K562 (cell line): ENCODE results near the gene YBX1. TPM values are rescaled to one million over a fixed set of nuclear protein-coding genes. Genes with fewer than 3 reads are reported as not detected.

Experiments used
- ATAC-seq: fragments of 200-7000 bp; cut with Tn5 transposase; 3 replicates; pipeline ENCODE4 v1.9.1; 2020; ENCODE audit warnings: moderate library complexity
- BruUV-seq: library from RNA; stranded (reverse); fragments of 400-500 nt; replicated peaks from 2 replicates; lab custom pipeline; 2021; lab: Mats Ljungman, UMichigan
- CTCF ChIA-PET: fragments of 300-600 bp; formaldehyde crosslinking; extraction: SDS; loops from one replicate; lab custom pipeline; 2021; ENCODE audit warnings: low intra/inter-chr PET ratio; lab: Yijun Ruan, JAX
- POLR2A ChIA-PET: fragments of 300-600, 350-650 bp; sonication (Branson Sonifier 250); formaldehyde crosslinking; extraction: SDS; loops from one replicate; lab custom pipeline; 2021; ENCODE audit warnings: antibody characterized with exemption, inconsistent platforms; lab: Yijun Ruan, JAX
- DNase-seq, 4 experiments: peaks; one replicate each; pipeline versions ENCODE4 v3.0.0 to v3.0.0-alpha.2; 2011 to 2018; ENCODE audit warnings: low spot score in 3 of 4, mixed read lengths in 3 of 4; ENCODE audit errors: extremely low read depth in 1 of 4
- FAIRE-seq: peaks from 2 replicates; lab custom pipeline; 2011; peaks lifted over from hg19 to GRCh38; lab: Jason Lieb, UNC
- H2AFZ ChIP-seq: 2 replicates; pipeline ENCODE4 v1.6.0; 2011; ENCODE audit warnings: low read depth, low read length, control low read depth, inconsistent platforms
- H3K27ac ChIP-seq: fragments of 200-600 bp; 3 replicates; pipeline ENCODE4 v1.8.0; 2011; ENCODE audit warnings: low read depth, mild to moderate bottlenecking, control low read depth, inconsistent platforms, low read length, moderate library complexity, mixed read lengths; ENCODE audit errors: extremely low read depth
- H3K27me3 ChIP-seq, 2 experiments: fragments of 300-600 bp in 1 of 2; 2 replicates in 1 of 2; 3 replicates in 1 of 2; pipeline versions ENCODE4 v1.6.0 to v1.8.0; 2011; ENCODE audit warnings: inconsistent platforms in 2 of 2, low read length in 2 of 2, mild to moderate bottlenecking in 1 of 2, mixed read lengths in 1 of 2, moderate library complexity in 1 of 2; ENCODE audit not compliant: control insufficient read depth in 2 of 2, insufficient read depth in 2 of 2
- H3K36me3 ChIP-seq: fragments of 300-600 bp; 3 replicates; pipeline ENCODE4 v1.8.0; 2011; ENCODE audit warnings: mild to moderate bottlenecking, low read length, inconsistent platforms; ENCODE audit not compliant: control insufficient read depth, insufficient read depth
- H3K4me1 ChIP-seq, 2 experiments: fragments of 200-600 bp in 1 of 2; replicated peaks in 1 of 2; 2 replicates in 1 of 2; 3 replicates in 1 of 2; pipeline versions ENCODE4 v1.5.1 to v1.8.0; 2011; ENCODE audit warnings: inconsistent platforms in 2 of 2, low read length in 2 of 2, mild to moderate bottlenecking in 1 of 2, mixed read lengths in 1 of 2, moderate library complexity in 1 of 2; ENCODE audit not compliant: control insufficient read depth in 2 of 2, insufficient read depth in 2 of 2
- H3K4me2 ChIP-seq: 2 replicates; pipeline ENCODE4 v1.6.1; 2011; ENCODE audit warnings: low read length, control low read depth, inconsistent platforms, mixed read lengths; ENCODE audit not compliant: insufficient read depth
- H3K4me3 ChIP-seq: fragments of 200-600 bp; sonication (generic), shearing (Covaris generic); 2 replicates; pipeline ENCODE4 v1.5.1; 2016; ENCODE audit warnings: control low read depth, inconsistent platforms
- H3K79me2 ChIP-seq: fragments of 200-600 bp; 3 replicates; pipeline ENCODE4 v1.8.0; 2011; ENCODE audit warnings: low read length, inconsistent platforms; ENCODE audit not compliant: control insufficient read depth, insufficient read depth
- H3K9ac ChIP-seq, 2 experiments: 2 replicates each; pipeline versions ENCODE4 v1.6.0 to v1.6.1; 2011; ENCODE audit warnings: low read depth in 2 of 2, low read length in 2 of 2, control low read depth in 1 of 2, inconsistent platforms in 1 of 2, mild to moderate bottlenecking in 1 of 2, mixed read lengths in 1 of 2; ENCODE audit not compliant: insufficient read depth in 1 of 2
- H3K9me1 ChIP-seq: one replicate; pipeline ENCODE4 v1.6.0; 2011; ENCODE audit warnings: inconsistent platforms, mild to moderate bottlenecking, low read length, moderate library complexity; ENCODE audit not compliant: control insufficient read depth, insufficient read depth
- H3K9me3 ChIP-seq: replicated peaks from 2 replicates; pipeline ENCODE4 v1.5.1; 2011; ENCODE audit warnings: low read depth, low read length, inconsistent platforms; ENCODE audit not compliant: control insufficient read depth, insufficient read depth
- H4K20me1 ChIP-seq: replicated peaks from 2 replicates; pipeline ENCODE4 v1.6.1; 2011; ENCODE audit warnings: low read length, inconsistent platforms, mixed read lengths; ENCODE audit not compliant: control insufficient read depth, insufficient read depth
- ILK ChIP-seq: fragments of 450-650 bp; IDR thresholded peaks from 2 replicates; pipeline ENCODE4 v1.6.1; 2016; ENCODE audit warnings: missing genetic modification characterization, low read depth, mild to moderate bottlenecking, missing compliant biosample characterization, moderate library complexity, borderline replicate concordance
- SRSF3 ChIP-seq: fragments of 200-400 bp; formaldehyde crosslinking; IDR thresholded peaks from 2 replicates; pipeline ENCODE4 v1.6.1; 2016; ENCODE audit warnings: mild to moderate bottlenecking, low read length, moderate library complexity; ENCODE audit not compliant: insufficient read depth
- WGBS: fragments of 100-300 bp; shearing (Covaris generic); methylation state at CpG from one replicate; pipeline ENCODE4 v1.1.6; 2016; ENCODE audit warnings: low coverage, mixed read lengths; ENCODE audit not compliant: insufficient coverage; ENCODE audit errors: missing lambda C conversion rate; 5-methylcytosine and 5-hydroxymethylcytosine counted together
- in situ Hi-C: fragments of 300-500 bp; cut with MboI; formaldehyde crosslinking; loops from 4 replicates; pipeline ENCODE4 v1.15.0; 2018; ENCODE audit warnings: inconsistent platforms, mixed read lengths
- intact Hi-C: fragments of 100-400 bp; cut with micrococcal nuclease; formaldehyde crosslinking; loops from 2 replicates; pipeline ENCODE4 v1.14.2; 2022
- polyA plus RNA-seq, 8 experiments: library from polyadenylated mRNA; depleted of rRNA in 4 of 8; stranded (reverse) in 5 of 8; unstranded in 3 of 8; fragments of >200 nt; fragmentation: Nextera tagmentation in 2 of 8; fragmentation: Illumina TruSeq in 1 of 8; extraction: Ambion mirVana in 2 of 8; extraction: Trizol in 1 of 8; gene quantifications; 2 replicates each; pipeline versions ENCODE4 v1.2.1 to v1.2.3, GENCODE V29; 2011 to 2014; ENCODE audit warnings: inconsistent platforms in 1 of 8, missing spikeins in 1 of 8
- total RNA-seq, 7 experiments: library from RNA; depleted of rRNA in 6 of 7; stranded (reverse); fragments of >200 nt in 6 of 7; fragmentation: Illumina TruSeq in 2 of 7; extraction: Trizol in 2 of 7; gene quantifications; 2 replicates each; pipeline versions ENCODE4 v1.2.1 to v1.2.3, GENCODE V29; 2011 to 2021; ENCODE audit warnings: low replicate concordance in 1 of 7
- TF ChIP-seq, protein P1 (sequence below): fragments of 150-350 bp; IDR thresholded peaks from 2 replicates; pipeline ENCODE4 v1.6.1; 2014; ENCODE audit warnings: low read depth, mild to moderate bottlenecking, low read length, borderline replicate concordance
- TF ChIP-seq, protein P2 (sequence below): fragments of 250-450 bp; sonication (Bioruptor Pico); IDR thresholded peaks from 2 replicates; pipeline ENCODE4 v1.4.0; 2020; ENCODE audit warnings: borderline replicate concordance
- TF ChIP-seq, protein P3 (sequence below): sonication (generic); formaldehyde crosslinking; IDR thresholded peaks from 2 replicates; pipeline ENCODE4 v1.8.0; 2022; ENCODE audit warnings: mild to moderate bottlenecking, missing genetic modification reagents

The YBX1 gene
- total and polyA plus RNA-seq, 9 of the 15 experiments (the other 6 are each of a cell fraction or from before 2014, with no cell fraction given), result 363 to 1,955 (median 1,216) TPM

DNA sequence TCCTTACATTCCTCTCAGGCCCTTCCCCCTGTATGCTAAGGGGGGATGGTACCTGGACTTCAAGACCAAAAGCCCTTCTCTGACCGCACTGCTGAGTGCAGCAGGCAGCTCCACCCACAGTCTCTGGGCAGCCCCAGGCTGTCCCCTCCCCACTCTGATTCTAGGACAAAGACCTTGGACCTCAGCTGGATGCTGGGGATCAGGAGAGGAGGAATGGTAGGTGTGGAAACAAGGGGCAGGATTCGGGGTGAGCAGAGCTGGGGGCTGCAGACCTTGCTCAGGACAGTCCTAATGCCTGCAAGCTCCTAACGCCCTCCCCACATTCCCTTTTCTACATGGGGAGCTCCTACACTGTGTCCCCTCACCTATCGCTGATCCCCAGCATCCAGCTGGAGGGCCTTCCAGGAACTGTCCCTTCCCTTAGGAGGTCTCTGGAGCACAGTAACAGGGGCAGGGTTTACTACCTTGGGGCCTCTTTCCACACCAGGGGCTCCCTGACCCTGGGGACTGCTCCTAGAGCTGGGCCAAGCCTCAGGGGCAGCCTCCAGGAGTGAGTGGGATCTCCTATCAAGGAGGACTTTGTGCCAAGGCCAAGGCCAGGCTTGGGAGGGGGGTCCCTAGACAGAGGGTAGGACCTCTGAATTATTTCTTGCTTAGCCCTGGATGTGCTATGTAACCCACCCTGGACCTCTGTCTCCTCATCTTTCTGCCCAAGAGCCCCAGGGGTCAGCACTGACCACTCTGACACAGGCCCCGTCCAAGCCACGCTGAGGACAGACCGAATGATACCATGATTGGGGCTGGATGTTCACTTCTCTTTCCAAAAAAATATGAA lies 52.2 kb downstream of the YBX1 start:
- no peak overlapping the region for H3K4me3 ChIP-seq
- peaks cover 0 to 30% of the 10 kb centered on the region in 2 experiments; a peak in 3 of 5 replicates for H3K4me1 ChIP-seq
- BruUV-seq, result no TSS peak
- no peak overlapping the region for H3K27ac ChIP-seq
- DNase-seq (no peak), ATAC-seq (peak; percentile 3; the same call in 1 of the 3 replicates)
- no peaks in the 10 kb centered on the region for H3K9me3 ChIP-seq
- ChIA-PET POLR2A (interaction anchor here (0.7 to 1.6 kb wide), 4 partner anchors 32 to 1438 kb away, joined by 3 to 6 read pairs (median 3); partner anchors contain the start of gene YBX1), CTCF (interaction anchor here (0.6 kb wide), 1 partner anchor 176 kb away, joined by 4 read pairs; no protein-coding TSS in a partner anchor)
- in situ Hi-C loops, result loop anchor here (5.0 to 25.0 kb wide), 2 partner anchors 147 to 592 kb away; no protein-coding TSS in a partner anchor
- H3K4me2 ChIP-seq, result no peak overlapping the region
- H3K79me2 ChIP-seq, result no peaks in the 10 kb centered on the region
- H4K20me1 ChIP-seq, result peaks cover 4% of the 10 kb centered on the region; the same call in 1 of the 2 replicates
- H3K9me1 ChIP-seq, result peaks cover 5% of the 10 kb centered on the region
- H3K9ac ChIP-seq, result no peak overlapping the region
- 10% methylated on average over 7 of the region's 7 CpGs for WGBS
- no peak overlapping the region for H2AFZ ChIP-seq
- peaks cover 7 to 39% of the 10 kb centered on the region in 2 experiments; a peak in 4 of 5 replicates for H3K27me3 ChIP-seq
- intact Hi-C loops, result loop anchor here (5.0 to 10.0 kb wide), 3 partner anchors 222 to 590 kb away; no protein-coding TSS in a partner anchor
- no peak for TF ChIP-seq ILK (tag)
- TF ChIP-seq, all 486 proteins: peak for 0
- no peak for FAIRE-seq
- no peaks in the 10 kb centered on the region for H3K36me3 ChIP-seq

DNA sequence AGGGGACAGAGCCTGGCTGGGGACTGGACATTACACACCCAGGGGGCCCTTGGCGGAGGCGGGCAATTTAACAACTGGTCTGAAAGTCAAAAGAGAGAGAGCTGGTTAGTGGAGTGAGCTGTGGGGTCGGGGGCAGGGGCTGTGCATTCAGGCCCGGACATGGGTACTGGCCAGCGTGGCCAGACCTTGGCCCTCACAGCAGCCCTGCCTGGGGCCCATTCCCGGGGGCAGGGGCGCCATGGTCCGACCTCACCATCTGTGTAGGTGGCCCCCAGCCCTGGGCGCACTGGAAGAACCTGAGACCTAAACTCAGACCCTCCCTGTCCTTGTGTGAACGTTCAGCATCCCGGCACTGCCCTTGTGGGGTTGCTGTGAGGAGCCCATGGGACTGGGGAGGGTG lies 52.8 kb downstream of the YBX1 start:
- Histone ChIP-seq H3K27ac (no peak overlapping the region), H3K4me2 (no peak overlapping the region), H2AFZ (no peak overlapping the region), H4K20me1 (peaks cover 5% of the 10 kb centered on the region; the same call in 1 of the 2 replicates), H3K4me1 (peaks cover 0 to 36% of the 10 kb centered on the region in 2 experiments; a peak in 3 of 5 replicates), H3K9me1 (peaks cover 5% of the 10 kb centered on the region), H3K79me2 (no peaks in the 10 kb centered on the region), H3K36me3 (no peaks in the 10 kb centered on the region), H3K9ac (0 out of 4 replicates have a peak overlapping the region, but pooled peaks of 1 of the 2 experiments have one; percentile 8), H3K9me3 (no peaks in the 10 kb centered on the region), H3K4me3 (no peak overlapping the region), H3K27me3 (peaks cover 7 to 45% of the 10 kb centered on the region in 2 experiments; a peak in 4 of 5 replicates)
- BruUV-seq, result no TSS peak
- POLR2A ChIA-PET, result interaction anchor here (0.8 kb wide), 1 partner anchor 50 kb away, joined by 3 read pairs; no protein-coding TSS in a partner anchor
- FAIRE-seq (no peak), ATAC-seq (no peak), DNase-seq (no peak)
- intact Hi-C loops, result loop anchor here (10.0 kb wide), 2 partner anchors 390 to 590 kb away; no protein-coding TSS in a partner anchor
- in situ Hi-C loops, result loop anchor here (25.0 kb wide), 1 partner anchor 148 kb away; no protein-coding TSS in a partner anchor
- whole genome bisulfite sequencing, result 13% methylated on average over 11 of the region's 11 CpGs
- CTCF ChIA-PET, result no interaction called here
- TF ChIP-seq, protein P1, sequence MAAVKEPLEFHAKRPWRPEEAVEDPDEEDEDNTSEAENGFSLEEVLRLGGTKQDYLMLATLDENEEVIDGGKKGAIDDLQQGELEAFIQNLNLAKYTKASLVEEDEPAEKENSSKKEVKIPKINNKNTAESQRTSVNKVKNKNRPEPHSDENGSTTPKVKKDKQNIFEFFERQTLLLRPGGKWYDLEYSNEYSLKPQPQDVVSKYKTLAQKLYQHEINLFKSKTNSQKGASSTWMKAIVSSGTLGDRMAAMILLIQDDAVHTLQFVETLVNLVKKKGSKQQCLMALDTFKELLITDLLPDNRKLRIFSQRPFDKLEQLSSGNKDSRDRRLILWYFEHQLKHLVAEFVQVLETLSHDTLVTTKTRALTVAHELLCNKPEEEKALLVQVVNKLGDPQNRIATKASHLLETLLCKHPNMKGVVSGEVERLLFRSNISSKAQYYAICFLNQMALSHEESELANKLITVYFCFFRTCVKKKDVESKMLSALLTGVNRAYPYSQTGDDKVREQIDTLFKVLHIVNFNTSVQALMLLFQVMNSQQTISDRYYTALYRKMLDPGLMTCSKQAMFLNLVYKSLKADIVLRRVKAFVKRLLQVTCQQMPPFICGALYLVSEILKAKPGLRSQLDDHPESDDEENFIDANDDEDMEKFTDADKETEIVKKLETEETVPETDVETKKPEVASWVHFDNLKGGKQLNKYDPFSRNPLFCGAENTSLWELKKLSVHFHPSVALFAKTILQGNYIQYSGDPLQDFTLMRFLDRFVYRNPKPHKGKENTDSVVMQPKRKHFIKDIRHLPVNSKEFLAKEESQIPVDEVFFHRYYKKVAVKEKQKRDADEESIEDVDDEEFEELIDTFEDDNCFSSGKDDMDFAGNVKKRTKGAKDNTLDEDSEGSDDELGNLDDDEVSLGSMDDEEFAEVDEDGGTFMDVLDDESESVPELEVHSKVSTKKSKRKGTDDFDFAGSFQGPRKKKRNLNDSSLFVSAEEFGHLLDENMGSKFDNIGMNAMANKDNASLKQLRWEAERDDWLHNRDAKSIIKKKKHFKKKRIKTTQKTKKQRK, result no peak
- TF ChIP-seq, protein P2, sequence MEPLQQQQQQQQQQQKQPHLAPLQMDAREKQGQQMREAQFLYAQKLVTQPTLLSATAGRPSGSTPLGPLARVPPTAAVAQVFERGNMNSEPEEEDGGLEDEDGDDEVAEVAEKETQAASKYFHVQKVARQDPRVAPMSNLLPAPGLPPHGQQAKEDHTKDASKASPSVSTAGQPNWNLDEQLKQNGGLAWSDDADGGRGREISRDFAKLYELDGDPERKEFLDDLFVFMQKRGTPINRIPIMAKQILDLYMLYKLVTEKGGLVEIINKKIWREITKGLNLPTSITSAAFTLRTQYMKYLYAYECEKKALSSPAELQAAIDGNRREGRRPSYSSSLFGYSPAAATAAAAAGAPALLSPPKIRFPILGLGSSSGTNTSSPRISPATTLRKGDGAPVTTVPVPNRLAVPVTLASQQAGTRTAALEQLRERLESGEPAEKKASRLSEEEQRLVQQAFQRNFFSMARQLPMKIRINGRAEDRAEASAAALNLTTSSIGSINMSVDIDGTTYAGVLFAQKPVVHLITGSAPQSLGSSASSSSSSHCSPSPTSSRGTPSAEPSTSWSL (CRISPR knock-in tag), result no peak
- TF ChIP-seq, protein P3, sequence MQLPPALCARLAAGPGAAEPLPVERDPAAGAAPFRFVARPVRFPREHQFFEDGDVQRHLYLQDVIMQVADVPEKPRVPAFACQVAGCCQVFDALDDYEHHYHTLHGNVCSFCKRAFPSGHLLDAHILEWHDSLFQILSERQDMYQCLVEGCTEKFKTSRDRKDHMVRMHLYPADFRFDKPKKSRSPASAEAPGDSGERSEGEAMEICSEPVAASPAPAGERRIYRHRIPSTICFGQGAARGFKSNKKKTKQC, result no peak
- no peak for TF ChIP-seq SRSF3
